ENCODE results near the gene PRR12.

PRR12 gene

GRCh38 chr19:49643466-49643865 lies 52.5 kb downstream of the PRR12 start:
- DNase-seq (ENCODE audit: low spot score) = no peak
- in situ Hi-C loops (cut with MboI; ENCODE audit: low pct_unique_long_range_greater_than_20kb, low sequenced_read_pairs, unreplicated experiment) = no loop called here

GRCh38 chr19:49645592-49645991 lies 54.6 kb downstream of the PRR12 start:
- in situ Hi-C loops (cut with MboI; ENCODE audit: low pct_unique_long_range_greater_than_20kb, low sequenced_read_pairs, unreplicated experiment) = no loop called here
- DNase-seq (ENCODE audit: low spot score) = no peak
- TF ChIP-seq, protein P1, sequence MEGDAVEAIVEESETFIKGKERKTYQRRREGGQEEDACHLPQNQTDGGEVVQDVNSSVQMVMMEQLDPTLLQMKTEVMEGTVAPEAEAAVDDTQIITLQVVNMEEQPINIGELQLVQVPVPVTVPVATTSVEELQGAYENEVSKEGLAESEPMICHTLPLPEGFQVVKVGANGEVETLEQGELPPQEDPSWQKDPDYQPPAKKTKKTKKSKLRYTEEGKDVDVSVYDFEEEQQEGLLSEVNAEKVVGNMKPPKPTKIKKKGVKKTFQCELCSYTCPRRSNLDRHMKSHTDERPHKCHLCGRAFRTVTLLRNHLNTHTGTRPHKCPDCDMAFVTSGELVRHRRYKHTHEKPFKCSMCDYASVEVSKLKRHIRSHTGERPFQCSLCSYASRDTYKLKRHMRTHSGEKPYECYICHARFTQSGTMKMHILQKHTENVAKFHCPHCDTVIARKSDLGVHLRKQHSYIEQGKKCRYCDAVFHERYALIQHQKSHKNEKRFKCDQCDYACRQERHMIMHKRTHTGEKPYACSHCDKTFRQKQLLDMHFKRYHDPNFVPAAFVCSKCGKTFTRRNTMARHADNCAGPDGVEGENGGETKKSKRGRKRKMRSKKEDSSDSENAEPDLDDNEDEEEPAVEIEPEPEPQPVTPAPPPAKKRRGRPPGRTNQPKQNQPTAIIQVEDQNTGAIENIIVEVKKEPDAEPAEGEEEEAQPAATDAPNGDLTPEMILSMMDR (IDR thresholded peaks at IDR 0.05; ENCODE audit: extremely low read depth, insufficient read depth, missing control alignments) = no peak

More at GRCh38 chr19:49643466-49643865, 52.5 kb downstream of the PRR12 start:
- TF ChIP-seq, protein P1 (IDR thresholded peaks at IDR 0.05; ENCODE audit: extremely low read depth, insufficient read depth, missing control alignments) = no peak

- TF ChIP-seq, protein P1 (IDR thresholded peaks at IDR 0.05; ENCODE audit: extremely low read depth, insufficient read depth, missing control alignments) = no peak
- in situ Hi-C loops (cut with MboI; ENCODE audit: low pct_unique_long_range_greater_than_20kb, low sequenced_read_pairs, unreplicated experiment) = no loop called here
- no peak for DNase-seq (ENCODE audit: low spot score)
Measured at GRCh38 chr19:49645995-49646394, 55.0 kb downstream of the PRR12 start.

GRCh38 chr19:49646586-49646985 lies 55.6 kb downstream of the PRR12 start:
- TF ChIP-seq, protein P1 (IDR thresholded peaks at IDR 0.05; ENCODE audit: extremely low read depth, insufficient read depth, missing control alignments) = no peak
- no peak for DNase-seq (ENCODE audit: low spot score)
- in situ Hi-C loops (cut with MboI; ENCODE audit: low pct_unique_long_range_greater_than_20kb, low sequenced_read_pairs, unreplicated experiment) = no loop called here

GRCh38 chr19:49651029-49651819 lies 60.2 kb downstream of the PRR12 start:
- peak; percentile 19 for DNase-seq (ENCODE audit: low spot score)
- TF ChIP-seq, protein P1 (IDR thresholded peaks at IDR 0.05; ENCODE audit: extremely low read depth, insufficient read depth, missing control alignments) = no peak
- in situ Hi-C loops (cut with MboI; ENCODE audit: low pct_unique_long_range_greater_than_20kb, low sequenced_read_pairs, unreplicated experiment) = no loop called here

DNA sequence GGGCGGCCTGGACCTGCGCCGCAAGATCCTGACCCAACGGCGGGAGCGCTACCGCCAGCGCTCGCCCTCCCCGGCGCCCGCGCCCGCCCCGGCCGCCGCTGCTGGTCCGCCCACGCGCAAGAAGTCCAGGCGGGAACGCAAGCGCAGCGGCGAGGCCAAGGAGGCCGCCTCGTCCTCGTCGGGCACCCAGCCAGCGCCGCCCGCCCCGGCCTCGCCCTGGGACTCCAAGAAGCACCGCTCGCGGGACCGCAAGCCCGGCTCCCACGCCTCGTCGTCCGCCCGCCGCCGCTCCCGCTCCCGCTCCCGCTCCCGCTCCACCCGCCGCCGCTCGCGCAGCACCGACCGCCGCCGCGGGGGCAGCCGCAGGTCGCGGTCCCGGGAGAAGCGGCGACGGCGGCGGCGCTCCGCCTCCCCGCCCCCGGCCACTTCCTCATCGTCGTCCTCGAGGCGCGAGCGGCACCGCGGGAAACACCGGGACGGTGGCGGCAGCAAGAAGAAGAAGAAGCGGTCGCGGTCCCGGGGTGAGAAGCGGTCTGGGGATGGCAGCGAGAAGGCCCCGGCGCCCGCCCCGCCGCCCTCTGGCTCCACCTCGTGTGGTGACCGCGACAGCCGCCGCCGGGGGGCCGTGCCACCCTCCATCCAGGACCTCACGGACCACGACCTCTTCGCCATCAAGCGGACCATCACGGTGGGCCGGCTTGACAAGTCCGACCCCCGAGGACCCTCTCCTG lies 61.0 kb downstream of the PRR12 start:
- in situ Hi-C loops (cut with MboI; ENCODE audit: low pct_unique_long_range_greater_than_20kb, low sequenced_read_pairs, unreplicated experiment) = no loop called here
- TF ChIP-seq, protein P1 (IDR thresholded peaks at IDR 0.05; ENCODE audit: extremely low read depth, insufficient read depth, missing control alignments) = no peak
- DNase-seq (ENCODE audit: low spot score) = no peak

Data from GM13977 (cell line).